Neural progenitor cell (in vitro differentiated cells): Measurements from ENCODE around the gene CLCA4. TPM values are rescaled to one million over a fixed set of nuclear protein-coding genes. Genes with fewer than 3 reads are reported as not detected.

Source experiments
- DNase-seq: peaks from one replicate; pipeline ENCODE4 v3.0.0-alpha.2; 2016; ENCODE audit warnings: low spot score
- H2AFZ ChIP-seq: fragments of 200-600 bp; sonication (generic); replicated peaks from 2 replicates; pipeline ENCODE4 v1.6.1; 2016; ENCODE audit warnings: antibody characterized with exemption
- H3F3A ChIP-seq: fragments of 200-600 bp; sonication (generic); 2 replicates; pipeline ENCODE4 v1.6.1; 2016; ENCODE audit warnings: antibody characterized with exemption, low read depth
- H3K27ac ChIP-seq: fragments of 200-600 bp; sonication (generic); 2 replicates; pipeline ENCODE4 v1.5.1; 2016; ENCODE audit warnings: mild to moderate bottlenecking
- H3K27me3 ChIP-seq: fragments of 200-600 bp; sonication (generic); 2 replicates; pipeline ENCODE4 v1.6.1; 2016; ENCODE audit warnings: mild to moderate bottlenecking, moderate library complexity
- H3K36me3 ChIP-seq: fragments of 200-600 bp; sonication (generic); 2 replicates; pipeline ENCODE4 v1.5.1; 2016
- H3K4me1 ChIP-seq: fragments of 200-600 bp; sonication (generic); 2 replicates; pipeline ENCODE4 v1.6.1; 2016; ENCODE audit warnings: mixed run types
- H3K4me2 ChIP-seq: fragments of 200-600 bp; sonication (generic); 2 replicates; pipeline ENCODE4 v1.6.1; 2016
- H3K4me3 ChIP-seq: fragments of 200-600 bp; sonication (generic); 2 replicates; pipeline ENCODE4 v1.5.1; 2016
- H3K79me2 ChIP-seq: fragments of 200-600 bp; sonication (generic); 2 replicates; pipeline ENCODE4 v1.6.1; 2016; ENCODE audit warnings: low read depth
- H3K9ac ChIP-seq: fragments of 200-600 bp; sonication (generic); 2 replicates; pipeline ENCODE4 v1.6.1; 2016
- H3K9me3 ChIP-seq: fragments of 200-600 bp; sonication (generic); 2 replicates; pipeline ENCODE4 v1.5.1; 2016; ENCODE audit warnings: low read depth
- H4K20me1 ChIP-seq: fragments of 200-600 bp; sonication (generic); 2 replicates; pipeline ENCODE4 v1.6.1; 2016; ENCODE audit warnings: low read depth
- H3K27ac Mint-ChIP-seq: 3 replicates; pipeline ENCODE4 v1.8.0; 2021; ENCODE audit warnings: mixed read lengths
- H3K27me3 Mint-ChIP-seq: 2 replicates; pipeline ENCODE4 v1.8.0; 2022; ENCODE audit warnings: low read depth, mild to moderate bottlenecking, inconsistent platforms, moderate library complexity, mixed read lengths; ENCODE audit not compliant: insufficient read depth
- H3K36me3 Mint-ChIP-seq: 3 replicates; pipeline ENCODE4 v1.8.0; 2021; ENCODE audit warnings: mixed read lengths
- H3K4me1 Mint-ChIP-seq: 3 replicates; pipeline ENCODE4 v1.8.0; 2021; ENCODE audit warnings: mixed read lengths
- H3K4me3 Mint-ChIP-seq: 3 replicates; pipeline ENCODE4 v1.8.0; 2021; ENCODE audit warnings: mild to moderate bottlenecking, moderate library complexity, mixed read lengths
- H3K9me3 Mint-ChIP-seq: 3 replicates; pipeline ENCODE4 v1.8.0; 2020; ENCODE audit warnings: mixed read lengths
- CTCF ChIP-seq: fragments of 200-600 bp; sonication (generic); IDR thresholded peaks from 2 replicates; pipeline ENCODE4 v1.5.1; 2017; ENCODE audit warnings: antibody characterized with exemption, mild to moderate bottlenecking
- EZH2 ChIP-seq: fragments of 200-600 bp; sonication (generic); IDR thresholded peaks from 2 replicates; pipeline ENCODE4 v1.6.1; 2017; ENCODE audit warnings: antibody characterized with exemption, mild to moderate bottlenecking, moderate library complexity
- EZH2phosphoT487 ChIP-seq: fragments of 200-600 bp; sonication (generic); IDR thresholded peaks from 2 replicates; pipeline ENCODE4 v1.6.1; 2017; ENCODE audit warnings: antibody characterized with exemption
- total RNA-seq: library from RNA; depleted of rRNA; stranded (reverse); fragments of >200 nt; gene quantifications from 2 replicates; pipeline ENCODE4 v1.2.3, GENCODE V29; 2015; ENCODE audit warnings: low replicate concordance

CLCA4 gene
- total RNA-seq, 1 donor from 2014 or later = not detected

- H3K79me2 ChIP-seq = no peaks in the 10 kb centered on the region
- no peak for DNase-seq
- H3K27me3 ChIP-seq = no peaks in the 10 kb centered on the region
- no peak overlapping the region for H2AFZ ChIP-seq
- H3K9ac ChIP-seq = no peak overlapping the region
- H3K4me3 ChIP-seq = no peak overlapping the region
- H3K4me3 Mint-ChIP-seq = no peak overlapping the region
- H3K4me1 ChIP-seq = no peaks in the 10 kb centered on the region
- no peaks in the 10 kb centered on the region for H3K4me1 Mint-ChIP-seq
- no peaks in the 10 kb centered on the region for H3K36me3 Mint-ChIP-seq
- no peaks in the 10 kb centered on the region for H3F3A ChIP-seq
- no peaks in the 10 kb centered on the region for H3K9me3 ChIP-seq
- no peaks in the 10 kb centered on the region for H3K9me3 Mint-ChIP-seq
- no peaks in the 10 kb centered on the region for H4K20me1 ChIP-seq
- no peak overlapping the region for H3K4me2 ChIP-seq
- TF ChIP-seq CTCF (no peak), EZH2 (no peak), EZH2phosphoT487 (no peak)
- peaks cover 3% of the 10 kb centered on the region for H3K27me3 Mint-ChIP-seq
- no peak overlapping the region for H3K27ac Mint-ChIP-seq
- no peaks in the 10 kb centered on the region for H3K36me3 ChIP-seq
- H3K27ac ChIP-seq = no peak overlapping the region
Measured at GRCh38 chr1:86573763-86574484, 27.0 kb downstream of the CLCA4 start.

GRCh38 chr1:86581231-86581630 is 34.4 kb downstream of the CLCA4 start:
- no peak for DNase-seq
- no peaks in the 10 kb centered on the region for H3K9me3 Mint-ChIP-seq
- no peaks in the 10 kb centered on the region for H3K4me1 ChIP-seq
- no peaks in the 10 kb centered on the region for H3K36me3 ChIP-seq
- H3K79me2 ChIP-seq = no peaks in the 10 kb centered on the region
- no peaks in the 10 kb centered on the region for H3K4me1 Mint-ChIP-seq
- H3K4me3 Mint-ChIP-seq = no peak overlapping the region
- no peak overlapping the region for H3K27ac ChIP-seq
- no peaks in the 10 kb centered on the region for H3K9me3 ChIP-seq
- H3K36me3 Mint-ChIP-seq = no peaks in the 10 kb centered on the region
- H3K4me3 ChIP-seq = no peak overlapping the region
- H3K4me2 ChIP-seq = no peak overlapping the region
- TF ChIP-seq CTCF (no peak), EZH2 (no peak), EZH2phosphoT487 (no peak)
- H4K20me1 ChIP-seq = no peaks in the 10 kb centered on the region
- H2AFZ ChIP-seq = no peak overlapping the region
- no peaks in the 10 kb centered on the region for H3K27me3 ChIP-seq
- peaks cover 3% of the 10 kb centered on the region for H3K27me3 Mint-ChIP-seq
- H3K27ac Mint-ChIP-seq = no peak overlapping the region
- H3K9ac ChIP-seq = no peak overlapping the region
- H3F3A ChIP-seq = no peaks in the 10 kb centered on the region

- H3K4me1 ChIP-seq = no peaks in the 10 kb centered on the region
- no peaks in the 10 kb centered on the region for H4K20me1 ChIP-seq
- no peaks in the 10 kb centered on the region for H3K9me3 ChIP-seq
- no peaks in the 10 kb centered on the region for H3K36me3 Mint-ChIP-seq
- no peak overlapping the region for H3K27ac Mint-ChIP-seq
- H3K27me3 Mint-ChIP-seq = peaks cover 3% of the 10 kb centered on the region
- DNase-seq = no peak
- no peaks in the 10 kb centered on the region for H3K27me3 ChIP-seq
- no peak overlapping the region for H3K27ac ChIP-seq
- H3K4me1 Mint-ChIP-seq = no peaks in the 10 kb centered on the region
- no peaks in the 10 kb centered on the region for H3K9me3 Mint-ChIP-seq
- H2AFZ ChIP-seq = no peak overlapping the region
- no peaks in the 10 kb centered on the region for H3F3A ChIP-seq
- no peak for TF ChIP-seq EZH2phosphoT487
- TF ChIP-seq CTCF = no peak
- no peak for TF ChIP-seq EZH2
- no peaks in the 10 kb centered on the region for H3K79me2 ChIP-seq
- H3K9ac ChIP-seq = no peak overlapping the region
- no peak overlapping the region for H3K4me3 Mint-ChIP-seq
- H3K4me3 ChIP-seq = no peak overlapping the region
- H3K36me3 ChIP-seq = no peaks in the 10 kb centered on the region
- no peak overlapping the region for H3K4me2 ChIP-seq
Measured at GRCh38 chr1:86582161-86582560, 35.3 kb downstream of the CLCA4 start.
